ENCODE data around the gene TANC1. TPM values are rescaled to one million over a fixed set of nuclear protein-coding genes. Genes with fewer than 3 reads are reported as not detected.

TANC1 gene
- total RNA-seq, 1 experiment from 2014 or later, result 2.5 TPM

DNA sequence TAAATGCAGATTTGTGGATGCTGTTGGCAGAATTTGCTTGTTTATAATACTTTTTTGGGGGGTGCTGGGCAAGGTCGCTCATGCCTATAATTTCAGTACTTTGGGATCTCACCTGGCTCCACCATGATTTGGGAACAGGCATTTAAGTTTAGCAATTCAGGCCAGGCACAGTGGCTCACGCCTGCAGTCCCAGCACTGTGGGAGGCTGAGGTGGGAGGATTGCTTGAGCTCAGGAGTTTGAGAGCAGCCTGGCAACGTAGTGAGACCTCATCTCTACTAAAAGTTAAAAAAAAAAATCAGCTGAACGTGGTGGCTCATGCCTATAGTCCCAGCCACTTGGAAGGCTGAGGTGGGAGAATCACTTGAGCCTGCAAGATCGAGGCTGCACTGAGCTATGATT, 20.7 kb downstream of the TANC1 start:
- peaks cover 11 to 15% of the 10 kb centered on the region in 2 experiments for H3K4me1 Mint-ChIP-seq
- no peaks in the 10 kb centered on the region for H4K20me1 ChIP-seq (ENCODE audit: control insufficient read depth, insufficient read depth, insufficient read length)

More for the DNA sequence above, 20.7 kb downstream of the TANC1 start:
- no peaks in the 10 kb centered on the region for H3K27me3 Mint-ChIP-seq (ENCODE audit: low read depth)
- no peak overlapping the region for H2BK15ac ChIP-seq (ENCODE audit: low read depth, low read length)
- WGBS (ENCODE audit: extremely low coverage, insufficient read length, low lambda C conversion rate), result no CpG with 5 or more reads among the region's 5 CpGs
- no peak overlapping the region for H4K91ac ChIP-seq (ENCODE audit: insufficient read length, low read depth, low read length)
- H3K9ac ChIP-seq (ENCODE audit: extremely low read depth, insufficient read length, low read length), result no peak overlapping the region
- H3K79me1 ChIP-seq (ENCODE audit: insufficient read depth, low read depth, low read length, poor library complexity, severe bottlenecking), result peaks cover 3% of the 10 kb centered on the region
- H2AFZ ChIP-seq (ENCODE audit: low read length), result no peak overlapping the region
- no peak overlapping the region for H2BK12ac ChIP-seq (ENCODE audit: insufficient read length, low read depth, low read length)
- H3K36me3 Mint-ChIP-seq (ENCODE audit: insufficient read depth in 1 of 3, low read depth in 3 of 3), result no peaks in the 10 kb centered on the region
- no peaks in the 10 kb centered on the region for H3K79me2 ChIP-seq (ENCODE audit: insufficient read depth, low read length)
- H3K27me3 ChIP-seq (ENCODE audit: insufficient read depth, low read length), result no peaks in the 10 kb centered on the region
- H2BK5ac ChIP-seq (ENCODE audit: insufficient read length, low read length), result no peak overlapping the region
- H4K5ac ChIP-seq (ENCODE audit: insufficient read length, low read depth, low read length), result no peak overlapping the region
- no peak for DNase-seq
- H3K27ac Mint-ChIP-seq, result no peak overlapping the region
- no peak overlapping the region for H2BK20ac ChIP-seq (ENCODE audit: low read depth, low read length, poor library complexity, severe bottlenecking)
- H3K4me1 ChIP-seq (ENCODE audit: insufficient read depth, low read length), result 0 out of 2 replicates have a peak, but pooled peaks cover 3% of the 10 kb centered on the region
- H3K56ac ChIP-seq (ENCODE audit: insufficient read length, low read depth, low read length), result no peak overlapping the region
- H3K14ac ChIP-seq (ENCODE audit: insufficient read depth, low read length), result no peak overlapping the region
- no peak overlapping the region for H3T11ph ChIP-seq (ENCODE audit: low read length)
- no peak overlapping the region for H2AK5ac ChIP-seq (ENCODE audit: insufficient read length, low read length)
- H3K23ac ChIP-seq (ENCODE audit: insufficient read length, low read depth, low read length), result no peak overlapping the region
- H4K8ac ChIP-seq (replicated peaks; ENCODE audit: insufficient read length, low read depth, low read length), result no peak overlapping the region
- no peaks in the 10 kb centered on the region; a peak in 1 of 5 replicates for H3K9me3 Mint-ChIP-seq
- H3K27ac ChIP-seq (ENCODE audit: insufficient read length, low read depth, low read length), result no peak overlapping the region
- no peaks in the 10 kb centered on the region for H3K9me3 ChIP-seq (ENCODE audit: control insufficient read depth, low read depth, low read length)
- H3K18ac ChIP-seq (ENCODE audit: insufficient read length, low read depth, low read length), result no peak overlapping the region
- TF ChIP-seq CTCF (conservative IDR thresholded peaks at IDR 0.05), result no peak
- no peaks in the 10 kb centered on the region for H3K23me2 ChIP-seq (ENCODE audit: insufficient read length, low read depth, low read length, poor library complexity, severe bottlenecking)
- no peak overlapping the region for H3K4ac ChIP-seq (ENCODE audit: low read depth, low read length)
- no peak overlapping the region for H3K4me3 Mint-ChIP-seq
- no peak overlapping the region for H3K4me2 ChIP-seq (ENCODE audit: insufficient read depth, insufficient read length, low read length)
- H2BK120ac ChIP-seq (ENCODE audit: low read depth, low read length, poor library complexity, severe bottlenecking), result no peak overlapping the region
